Fibroblast of lung (primary cell): Measurements from ENCODE around the gene OR1L4. TPM values are rescaled to one million over a fixed set of nuclear protein-coding genes. Genes with fewer than 3 reads are reported as not detected.

ENCODE experiments used
- DNase-seq, 2 donors: peaks; one replicate each; pipeline versions ENCODE4 v3.0.0 to v3.0.0-alpha.2; 2010; ENCODE audit warnings: low read depth in 2 of 2
- H2AFZ ChIP-seq: 2 replicates; pipeline ENCODE4 v1.5.1; 2012; ENCODE audit warnings: low read length, control low read depth, inconsistent platforms
- H3K27ac ChIP-seq: 2 replicates; pipeline ENCODE4 v1.5.1; 2011; ENCODE audit warnings: low read length, control low read depth; ENCODE audit not compliant: insufficient read depth
- H3K27me3 ChIP-seq: 2 replicates; pipeline ENCODE4 v1.5.1; 2011; ENCODE audit warnings: mild to moderate bottlenecking, low read length; ENCODE audit not compliant: control insufficient read depth, insufficient read depth
- H3K36me3 ChIP-seq: 2 replicates; pipeline ENCODE4 v1.5.1; 2011; ENCODE audit warnings: low read length; ENCODE audit not compliant: control insufficient read depth, insufficient read depth
- H3K4me1 ChIP-seq: 2 replicates; pipeline ENCODE4 v1.5.1; 2011; ENCODE audit warnings: low read length; ENCODE audit not compliant: control insufficient read depth, insufficient read depth; ENCODE audit errors: extremely low read depth
- H3K4me2 ChIP-seq: 2 replicates; pipeline ENCODE4 v1.5.1; 2011; ENCODE audit warnings: low read length, control low read depth; ENCODE audit not compliant: insufficient read depth; ENCODE audit errors: extremely low read depth
- H3K4me3 ChIP-seq, 4 experiments: fragments of 200-600 bp in 1 of 4; sonication (generic) in 1 of 4; replicated peaks in 1 of 4; 2 replicates each; pipeline ENCODE4 v1.5.1; 2011 to 2016; ENCODE audit warnings: low read length in 4 of 4, low read depth in 3 of 4, mild to moderate bottlenecking in 3 of 4, control low read depth in 2 of 4, inconsistent platforms in 1 of 4, mixed read lengths in 1 of 4; ENCODE audit not compliant: insufficient read depth in 1 of 4; ENCODE audit errors: control extremely low read depth in 1 of 4
- H3K79me2 ChIP-seq: 2 replicates; pipeline ENCODE4 v1.5.1; 2012; ENCODE audit warnings: mild to moderate bottlenecking, low read length, inconsistent platforms; ENCODE audit not compliant: control insufficient read depth, insufficient read depth
- H3K9ac ChIP-seq: 2 replicates; pipeline ENCODE4 v1.5.1; 2011; ENCODE audit warnings: mild to moderate bottlenecking, low read length, control low read depth; ENCODE audit not compliant: insufficient read depth
- H3K9me3 ChIP-seq: 2 replicates; pipeline ENCODE4 v1.5.1; 2012; ENCODE audit warnings: low read depth, low read length; ENCODE audit not compliant: control insufficient read depth, insufficient read depth
- H4K20me1 ChIP-seq: 2 replicates; pipeline ENCODE4 v1.5.1; 2011; ENCODE audit warnings: low read length; ENCODE audit not compliant: control insufficient read depth, insufficient read depth; ENCODE audit errors: extremely low read depth
- CTCF ChIP-seq, 2 donors: IDR thresholded peaks in 1 of 2; conservative IDR thresholded peaks in 1 of 2; 1 replicate in 1 of 2; 2 replicates in 1 of 2; pipeline ENCODE4 v1.5.1; 2011 to 2012; ENCODE audit warnings: low read length in 2 of 2, control low read depth in 1 of 2, inconsistent platforms in 1 of 2, low read depth in 1 of 2, mild to moderate bottlenecking in 1 of 2
- EZH2 ChIP-seq: IDR thresholded peaks from 2 replicates; pipeline ENCODE4 v1.5.1; 2012; ENCODE audit warnings: low read length, control low read depth, mild to moderate bottlenecking; ENCODE audit errors: missing control alignments
- polyA plus RNA-seq, 2 donors: library from polyadenylated mRNA; depleted of rRNA in 1 of 2; stranded (reverse) in 1 of 2; unstranded in 1 of 2; fragments of >200 nt; gene quantifications; 2 replicates each; pipeline ENCODE4 v1.2.1, GENCODE V29; 2011 to 2012; ENCODE audit warnings: missing spikeins in 1 of 2
- total RNA-seq: library from RNA; depleted of rRNA; stranded (reverse); fragments of >200 nt; gene quantifications from 2 replicates; pipeline ENCODE4 v1.2.1, GENCODE V29; 2014

OR1L4 gene
- total and polyA plus RNA-seq, 2 donors (not counting 1 experiment from before 2014, with no cell fraction given) = not detected

GRCh38 chr9:122718038-122718437 lies 5.8 kb upstream of the OR1L4 start:
- Histone ChIP-seq H3K36me3 (no peaks in the 10 kb centered on the region), H3K79me2 (no peaks in the 10 kb centered on the region), H3K27me3 (no peaks in the 10 kb centered on the region), H3K4me3 (no peak overlapping the region), H3K9me3 (no peaks in the 10 kb centered on the region), H3K4me2 (no peak overlapping the region), H2AFZ (no peak overlapping the region), H3K4me1 (no peaks in the 10 kb centered on the region), H3K9ac (no peak overlapping the region), H4K20me1 (no peaks in the 10 kb centered on the region), H3K27ac (no peak overlapping the region)
- no peak for DNase-seq
- TF ChIP-seq CTCF (conservative IDR thresholded peaks at IDR 0.05 in 1 of 2, IDR thresholded peaks at IDR 0.05 in 1 of 2; ENCODE audit: low read depth in 1 of 2, low read length in 2 of 2) (no peak), EZH2 (no peak)

DNA sequence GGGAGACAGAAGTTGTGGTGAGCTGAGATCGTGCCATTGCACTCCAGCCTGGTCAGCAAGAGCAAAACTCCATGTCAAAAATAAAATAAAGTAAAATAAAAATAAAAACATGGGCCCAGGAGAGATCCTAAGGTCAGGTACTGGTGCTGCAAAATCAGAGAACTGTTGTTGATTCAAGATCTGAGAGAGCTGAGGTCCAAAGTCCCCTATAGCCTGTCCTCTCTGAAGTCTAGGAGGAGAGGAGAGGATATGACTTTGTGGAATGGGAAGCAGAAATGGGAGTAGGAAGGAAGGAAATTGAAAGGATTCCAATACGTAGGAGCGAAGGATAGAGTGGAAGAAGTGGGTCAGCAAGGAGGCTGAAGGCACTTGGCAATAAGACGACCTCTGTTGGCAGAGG lies 4.6 kb upstream of the OR1L4 start:
- Histone ChIP-seq H3K9me3 (no peaks in the 10 kb centered on the region), H3K36me3 (no peaks in the 10 kb centered on the region), H3K79me2 (no peaks in the 10 kb centered on the region), H3K4me3 (no peak overlapping the region), H4K20me1 (no peaks in the 10 kb centered on the region), H3K4me2 (no peak overlapping the region), H3K27me3 (no peaks in the 10 kb centered on the region), H3K4me1 (no peaks in the 10 kb centered on the region), H2AFZ (no peak overlapping the region), H3K9ac (no peak overlapping the region), H3K27ac (no peak overlapping the region)
- no peak for DNase-seq
- no peak for TF ChIP-seq EZH2
- TF ChIP-seq CTCF (conservative IDR thresholded peaks at IDR 0.05 in 1 of 2, IDR thresholded peaks at IDR 0.05 in 1 of 2; ENCODE audit: low read depth in 1 of 2, low read length in 2 of 2) = no peak

DNA sequence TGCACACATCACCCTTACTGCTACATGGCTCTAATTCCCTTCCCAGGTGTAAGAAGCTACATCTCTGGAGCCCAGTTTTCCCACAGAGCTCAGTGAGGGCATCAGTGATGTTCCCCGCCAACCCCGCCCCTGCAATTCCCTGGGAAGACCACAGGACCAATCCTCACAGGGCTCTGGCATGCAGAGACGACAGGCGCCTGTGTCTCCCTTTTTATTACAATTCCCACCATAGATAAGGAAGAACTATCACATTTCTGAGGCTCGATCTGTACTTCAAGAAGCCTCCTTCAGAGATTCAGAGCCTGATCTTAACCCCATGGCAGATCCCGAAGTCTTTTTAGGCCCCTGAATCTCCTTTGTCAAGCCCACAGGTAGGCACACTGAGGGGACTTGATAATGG lies 18.2 kb downstream of the OR1L4 start, which contains the start of gene OR1L6:
Gene OR1L6 (plus strand): TSS at position 301 of the 400 bp plus-strand sequence. CDS start 7,545 bp downstream, outside the sequence.
- Histone ChIP-seq H3K36me3 (no peaks in the 10 kb centered on the region), H3K27me3 (no peaks in the 10 kb centered on the region), H3K4me3 (no peak within 1 kb of the TSS), H3K79me2 (no peaks in the 10 kb centered on the region), H2AFZ (no peak within 1 kb of the TSS), H3K27ac (no peak within 1 kb of the TSS), H3K9ac (no peak within 1 kb of the TSS), H3K9me3 (no peaks in the 10 kb centered on the region), H4K20me1 (no peaks in the 10 kb centered on the region), H3K4me2 (no peak within 1 kb of the TSS), H3K4me1 (no peaks in the 10 kb centered on the region)
- no peak for DNase-seq
- TF ChIP-seq CTCF (conservative IDR thresholded peaks at IDR 0.05 in 1 of 2, IDR thresholded peaks at IDR 0.05 in 1 of 2; ENCODE audit: low read depth in 1 of 2, low read length in 2 of 2) = no peak
- no peak for TF ChIP-seq EZH2
